SK-MEL-5 (cell line): Measurements from ENCODE around the gene ASCL5. TPM values are rescaled to one million over a fixed set of nuclear protein-coding genes. Genes with fewer than 3 reads are reported as not detected.

Experiments used
- DNase-seq: peaks from one replicate; pipeline ENCODE4 v3.0.0-alpha.2; 2016; ENCODE audit warnings: low read depth, low spot score
- in situ Hi-C: cut with HindIII; loops from 2 replicates; pipeline ENCODE4 v1.10.0; 2016; ENCODE audit warnings: low sequenced_read_pairs, high pct_unique_total_duplicates, low pct_unique_long_range_greater_than_20kb
- total RNA-seq: library from RNA; depleted of rRNA; stranded (reverse); fragments of >200 nt; shearing (Covaris generic); gene quantifications from 2 replicates; pipeline ENCODE4 v1.2.3, GENCODE V29; 2014

ASCL5 gene
- total RNA-seq, 1 experiment from 2014 or later: not detected

DNA sequence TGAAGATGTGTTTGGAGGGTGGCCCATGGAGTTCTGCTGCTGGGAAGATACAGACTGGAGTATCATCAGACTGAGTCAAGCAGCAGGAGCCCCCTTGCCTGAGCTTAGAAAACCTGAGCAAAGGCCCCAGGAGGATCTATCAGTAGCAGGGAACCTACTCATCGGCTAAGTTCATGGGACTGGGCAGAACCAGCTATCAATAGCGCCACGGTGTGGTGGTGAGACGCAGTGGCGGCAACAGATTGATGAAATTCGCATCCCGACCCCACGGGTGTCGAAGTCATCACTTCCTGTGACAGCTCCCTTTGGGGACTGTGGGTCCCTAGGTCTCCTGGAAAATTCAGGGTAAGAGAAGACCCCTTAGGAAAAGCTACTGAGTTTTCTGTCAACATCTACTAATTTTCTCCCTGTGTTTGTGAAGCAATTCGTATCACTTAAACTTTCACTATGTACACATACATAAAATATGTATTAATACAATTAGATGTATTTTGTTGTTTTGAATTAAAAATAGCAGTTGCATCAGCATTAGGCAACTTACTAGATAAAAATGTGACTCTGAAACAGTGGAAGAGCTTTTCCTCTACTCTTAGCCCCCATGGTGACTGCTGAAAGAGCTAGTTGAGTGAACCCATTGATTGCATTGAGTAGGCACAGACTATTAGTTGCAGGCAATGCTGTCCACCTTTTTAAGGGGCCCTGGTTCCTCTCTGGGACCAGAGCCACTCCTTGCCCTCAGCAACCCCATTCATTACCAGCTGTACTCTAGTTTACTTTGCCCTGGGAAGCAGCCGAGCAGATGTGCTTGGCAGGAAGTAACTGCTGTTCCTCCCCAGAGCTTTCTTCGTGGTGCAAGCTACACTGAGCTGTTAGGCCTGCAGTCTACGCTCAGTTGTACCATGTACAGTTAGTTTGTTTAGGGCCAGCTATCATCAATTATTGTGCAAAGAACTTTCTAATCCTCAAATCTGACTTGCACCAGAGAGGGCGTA, 7.5 kb downstream of the ASCL5 start:
- in situ Hi-C loops: no loop called here
- DNase-seq: peak; percentile 68

DNA sequence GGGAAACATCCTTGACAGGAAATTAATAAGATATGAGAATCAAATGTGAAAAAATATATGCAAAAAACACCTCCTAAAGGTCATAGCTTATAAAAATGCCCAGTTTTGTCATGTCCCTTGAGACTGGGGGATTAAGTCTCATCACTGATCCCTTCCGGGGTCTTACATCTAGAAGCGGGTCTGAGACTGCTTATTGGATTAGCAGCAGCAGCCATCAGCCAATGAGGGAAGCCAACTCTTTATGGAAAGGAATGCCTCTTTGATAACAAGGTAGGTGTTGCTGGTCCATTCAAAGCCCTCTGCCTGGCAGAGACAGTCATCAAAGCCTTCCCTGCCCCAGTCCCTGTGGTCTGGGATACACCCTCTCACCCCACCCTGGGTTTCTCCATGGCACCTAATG, 10.9 kb downstream of the ASCL5 start:
- in situ Hi-C loops: no loop called here
- no peak for DNase-seq

DNA sequence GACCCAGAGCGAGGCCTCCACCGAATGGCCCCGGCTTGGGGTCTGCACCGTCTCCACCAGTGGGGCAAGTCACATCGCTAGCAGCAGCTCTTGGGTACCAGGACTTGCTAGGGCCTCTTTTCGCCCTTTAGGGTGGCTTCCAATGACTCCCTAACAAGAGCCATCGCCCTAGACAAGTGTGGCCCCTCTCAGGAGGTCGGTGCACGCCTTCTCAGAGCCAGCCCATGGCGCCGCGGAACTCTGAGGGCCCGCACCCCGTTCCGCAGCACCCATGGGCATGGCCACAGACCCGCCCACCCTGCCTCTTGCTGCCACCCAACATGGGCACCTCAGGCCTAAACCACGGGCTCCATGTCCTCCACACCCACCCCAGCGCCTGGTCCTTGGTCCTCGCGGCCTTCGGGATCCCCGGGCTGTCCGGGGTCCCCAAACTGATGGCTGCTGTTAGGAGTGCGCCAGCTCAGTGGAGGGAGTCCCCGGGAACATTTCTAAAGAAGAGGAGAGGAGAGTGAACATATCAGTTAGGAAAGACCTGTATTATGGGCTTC, 11.5 kb downstream of the ASCL5 start:
- in situ Hi-C loops: no loop called here

DNA sequence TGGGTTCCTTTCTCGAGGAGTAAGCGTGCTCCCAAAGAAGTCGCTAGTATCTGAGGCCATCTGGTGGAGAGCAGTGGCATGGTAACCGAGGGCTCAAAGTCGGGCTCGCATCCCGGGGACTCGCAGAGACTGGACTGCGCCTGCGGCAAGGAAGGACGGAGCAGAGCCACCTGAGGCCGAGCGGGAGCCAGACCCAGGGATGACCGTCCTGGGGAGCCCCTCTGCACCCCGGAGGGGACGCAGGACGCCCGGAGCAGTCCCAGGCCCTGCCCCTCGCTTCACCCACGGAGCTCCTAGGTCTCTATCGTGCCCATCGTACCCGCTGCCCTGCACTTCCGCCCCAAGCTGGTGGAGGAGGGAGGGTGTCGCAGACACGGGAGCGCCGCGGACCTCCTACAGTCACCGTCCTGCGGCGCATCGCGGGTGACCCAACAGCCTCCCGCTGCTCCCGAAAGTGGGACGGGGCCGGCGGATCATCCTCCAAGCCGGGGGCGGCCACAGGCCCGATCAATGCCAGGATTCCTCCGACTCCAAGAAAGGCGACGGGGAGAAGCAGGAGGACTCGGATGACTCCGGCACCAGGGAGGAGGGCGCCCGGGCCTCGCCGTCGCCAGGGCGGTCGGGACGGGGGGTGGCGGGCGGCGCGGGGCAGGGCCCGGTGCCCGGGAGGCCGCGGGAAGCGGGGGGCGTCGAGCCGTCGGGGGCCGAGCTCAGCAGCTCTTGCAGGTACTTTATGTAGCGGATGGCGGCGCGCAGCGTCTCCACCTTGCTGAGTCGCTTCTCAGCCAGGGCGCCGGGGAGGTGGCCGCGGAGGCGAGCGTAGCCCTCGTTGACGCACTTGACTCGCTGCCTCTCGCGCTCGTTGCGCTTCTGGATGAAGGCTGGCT, 12.5 kb downstream of the ASCL5 start:
- in situ Hi-C loops: no loop called here
- peak; percentile 94 for DNase-seq

More for the DNA sequence above, 11.5 kb downstream of the ASCL5 start:
- no peak for DNase-seq

DNA sequence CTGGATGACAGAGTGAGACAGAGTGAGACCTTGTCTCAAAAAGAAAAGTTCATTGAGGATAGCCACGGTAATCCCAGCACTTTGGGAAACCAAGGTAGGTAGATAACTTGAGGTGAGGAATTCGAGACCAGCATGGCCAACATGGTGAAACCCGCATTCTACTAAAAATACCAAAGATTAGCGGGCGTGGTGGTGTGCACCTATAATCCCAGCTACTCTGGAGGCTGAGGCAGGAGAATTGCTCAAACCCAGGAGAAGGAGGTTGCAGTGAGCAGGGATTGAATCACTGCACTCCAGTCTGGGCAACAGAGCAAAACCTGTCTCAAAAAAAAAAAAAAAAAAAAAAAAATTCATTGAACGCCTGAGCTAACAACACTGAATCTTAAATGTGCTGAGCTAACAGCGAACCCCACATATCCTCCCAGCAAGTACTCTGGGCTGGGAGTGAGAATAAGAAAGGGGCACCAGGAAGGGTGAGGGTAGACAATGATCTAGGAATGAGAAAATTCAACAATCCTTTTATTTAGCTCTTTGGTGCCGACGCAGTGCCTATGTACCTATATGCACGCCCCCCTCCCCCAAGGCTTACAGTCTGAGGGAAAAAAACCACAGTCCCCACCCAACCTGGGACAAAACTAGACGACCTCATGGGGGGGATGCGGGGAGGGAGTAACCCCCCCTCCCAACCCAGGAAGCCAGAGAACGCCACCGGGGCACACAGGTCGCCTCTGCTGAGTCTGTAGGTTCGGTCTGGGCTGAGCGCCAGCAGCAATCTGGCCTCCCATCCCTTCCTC, 13.3 kb downstream of the ASCL5 start:
- in situ Hi-C loops: no loop called here
- DNase-seq: no peak

DNA sequence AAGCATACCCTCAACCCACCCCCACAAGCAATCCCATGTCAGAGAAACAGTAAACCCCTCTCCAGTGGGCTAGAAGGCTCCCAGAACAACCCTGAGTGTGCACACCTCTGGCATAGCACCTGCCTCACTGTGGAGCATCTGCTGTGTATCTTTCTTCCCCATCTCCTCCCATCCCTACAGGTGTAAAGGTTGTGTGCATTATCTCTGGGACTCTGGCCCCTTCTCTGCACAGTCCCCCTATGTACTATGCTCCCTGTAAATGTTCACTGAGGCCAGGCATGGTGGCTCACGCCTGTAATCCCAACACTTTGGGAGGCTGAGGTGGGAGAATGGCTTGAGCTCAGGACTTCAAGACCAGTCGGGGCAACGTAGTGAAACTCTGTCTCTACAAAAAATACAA, 14.1 kb downstream of the ASCL5 start:
- in situ Hi-C loops: no loop called here
- no peak for DNase-seq

DNA sequence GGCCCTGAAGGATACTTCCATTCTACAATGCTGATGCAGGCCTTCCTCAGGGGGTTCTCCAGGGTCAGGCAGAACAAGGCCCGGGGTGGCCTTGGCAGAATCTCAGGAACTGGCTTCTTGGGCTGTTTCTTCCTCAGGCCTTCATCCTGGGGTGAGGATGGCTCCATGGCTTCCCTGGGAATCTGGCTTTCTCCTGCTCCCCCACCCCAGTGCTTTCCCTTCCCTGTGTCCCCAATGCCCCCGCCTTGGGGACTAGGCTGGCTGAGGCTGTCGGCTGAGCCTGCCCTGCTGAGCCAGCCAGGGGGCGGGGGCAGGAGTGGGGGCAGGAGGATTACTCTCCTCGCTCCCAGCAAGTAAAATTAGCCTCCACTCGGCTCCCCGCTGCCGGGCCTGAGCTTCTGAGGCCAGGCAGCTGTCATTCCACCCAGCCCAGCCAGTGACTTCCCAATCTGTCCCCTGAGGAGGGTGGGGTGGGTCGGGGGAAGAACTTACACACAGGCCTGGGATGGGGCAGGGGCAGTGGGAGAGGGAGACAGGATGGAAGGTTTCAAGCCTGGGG, 14.7 kb downstream of the ASCL5 start, which contains the start of gene CACNA1S:
TSS of gene CACNA1S (minus strand) at position 254 of the 559 bp plus-strand sequence. CDS start at position 167, 87 bp downstream.
- no peak for DNase-seq
- in situ Hi-C loops: no loop called here

DNA sequence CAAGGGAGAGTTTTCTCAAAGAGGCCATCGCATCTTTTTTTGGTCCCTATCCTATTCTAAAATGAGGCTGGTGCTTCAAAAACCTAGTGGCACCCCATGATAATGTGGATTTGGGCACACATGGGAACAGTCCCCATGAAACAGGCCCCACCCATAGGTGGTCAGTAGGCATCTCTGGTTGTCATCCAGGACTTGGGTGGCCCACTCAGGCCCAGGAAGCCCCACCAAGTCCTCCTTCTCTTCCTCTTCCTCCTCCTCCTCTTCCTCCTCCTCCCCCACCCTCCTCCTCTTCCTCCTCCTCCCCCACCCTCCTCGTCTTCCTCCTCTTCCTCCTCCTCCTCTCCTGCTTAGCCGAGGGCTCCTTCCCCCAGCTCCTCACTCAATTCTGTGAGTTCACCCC, 15.3 kb downstream of the ASCL5 start:
- no peak for DNase-seq
- in situ Hi-C loops: no loop called here

DNA sequence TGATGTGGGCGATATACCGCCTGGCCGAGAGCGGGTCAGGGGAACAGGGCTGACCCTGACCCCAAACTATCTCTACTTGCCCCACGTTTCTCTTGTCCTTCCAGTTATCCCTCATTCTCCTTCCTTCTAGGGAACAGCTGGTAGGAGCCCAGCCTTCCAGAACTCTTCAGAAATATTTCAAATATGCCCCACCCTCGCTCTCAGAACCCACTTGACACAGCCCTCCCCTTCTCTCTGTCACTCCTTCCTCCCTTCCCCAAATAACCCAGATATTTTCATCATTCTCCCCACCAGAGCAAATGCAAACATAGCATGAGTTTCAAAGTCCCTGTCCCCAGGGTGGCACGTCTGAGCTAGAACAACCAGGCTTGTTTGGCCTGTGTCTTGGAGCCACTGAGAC, 15.8 kb downstream of the ASCL5 start:
- DNase-seq: no peak
- in situ Hi-C loops: no loop called here

DNA sequence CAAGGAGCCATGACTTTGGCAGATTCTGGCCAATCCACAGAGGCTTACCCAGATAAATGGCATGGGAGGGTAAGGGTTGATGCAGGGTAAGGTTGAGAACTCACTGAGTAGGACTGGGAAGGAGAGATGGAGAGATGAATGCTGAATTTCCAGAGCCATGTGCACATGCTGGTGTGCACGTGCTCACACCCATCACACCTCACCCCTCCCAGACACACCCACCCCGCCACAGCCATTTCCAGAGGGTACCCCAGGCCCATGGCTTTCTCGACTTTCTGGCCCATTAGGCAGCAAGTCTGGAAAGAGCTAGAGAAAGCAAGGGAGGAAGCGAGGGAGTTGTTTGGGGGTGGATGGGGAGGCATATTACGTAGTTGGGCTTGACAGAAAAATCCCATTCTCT, 16.4 kb downstream of the ASCL5 start:
- DNase-seq: no peak
- in situ Hi-C loops: no loop called here

DNA sequence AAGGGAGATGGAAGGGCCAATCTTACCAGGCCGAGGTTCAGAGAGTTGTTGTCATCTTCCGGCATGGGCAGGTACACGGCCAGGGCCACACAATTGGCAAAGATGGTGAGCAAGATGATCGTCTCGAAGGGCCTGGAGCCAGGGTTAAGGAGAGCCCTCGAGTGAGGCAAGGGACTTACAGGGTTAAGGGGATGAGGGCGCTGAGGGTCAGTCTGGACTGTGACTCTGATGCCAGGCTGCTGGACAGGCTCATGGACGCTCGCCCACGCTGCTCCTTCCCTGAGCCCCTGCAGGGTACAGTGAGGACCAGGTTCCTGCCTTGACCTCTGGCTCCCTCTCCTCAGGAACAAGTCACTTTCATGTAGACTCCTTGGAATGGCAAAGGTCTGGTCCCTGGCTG, 16.8 kb downstream of the ASCL5 start:
- no peak for DNase-seq
- in situ Hi-C loops: no loop called here

DNA sequence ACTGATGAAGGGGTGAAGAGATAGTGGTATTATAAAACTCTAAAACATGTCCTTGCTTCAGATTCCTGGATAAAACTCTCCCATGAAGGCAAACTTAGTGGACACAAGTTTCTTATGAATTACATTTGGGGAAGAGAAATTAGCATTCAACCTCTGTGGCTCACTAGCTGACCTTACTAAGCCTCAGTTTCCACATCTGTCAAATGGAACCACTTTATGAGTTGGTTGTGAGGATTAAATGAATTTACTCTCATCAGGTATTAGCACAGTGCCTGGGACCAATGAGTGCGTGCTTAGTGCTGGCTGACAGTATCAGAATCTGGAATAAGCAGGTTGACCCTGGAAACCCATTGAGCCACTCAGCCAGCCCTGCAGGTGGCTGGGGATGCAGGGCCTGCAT, 17.3 kb downstream of the ASCL5 start:
- no peak for DNase-seq
- in situ Hi-C loops: no loop called here

DNA sequence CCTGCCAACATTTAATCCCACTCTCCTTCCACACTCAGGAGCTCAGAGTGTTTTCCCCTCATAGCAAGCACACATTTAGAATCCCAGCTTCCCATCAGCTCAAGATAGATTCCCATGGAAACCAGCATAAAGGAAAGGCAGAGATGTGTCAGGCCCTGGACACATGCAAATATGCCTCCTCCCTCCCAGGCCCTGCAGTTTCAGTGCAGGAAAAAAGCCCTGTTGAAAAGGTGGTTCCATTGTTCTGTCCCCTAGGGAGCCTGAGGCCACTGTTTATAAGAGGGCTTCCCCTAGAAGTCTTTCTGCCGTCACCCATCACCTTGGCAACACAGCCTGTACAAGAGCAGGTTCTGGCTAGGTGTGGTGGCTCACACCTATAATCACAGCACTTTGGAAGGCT, 18.4 kb downstream of the ASCL5 start:
- no peak for DNase-seq
- in situ Hi-C loops: no loop called here

DNA sequence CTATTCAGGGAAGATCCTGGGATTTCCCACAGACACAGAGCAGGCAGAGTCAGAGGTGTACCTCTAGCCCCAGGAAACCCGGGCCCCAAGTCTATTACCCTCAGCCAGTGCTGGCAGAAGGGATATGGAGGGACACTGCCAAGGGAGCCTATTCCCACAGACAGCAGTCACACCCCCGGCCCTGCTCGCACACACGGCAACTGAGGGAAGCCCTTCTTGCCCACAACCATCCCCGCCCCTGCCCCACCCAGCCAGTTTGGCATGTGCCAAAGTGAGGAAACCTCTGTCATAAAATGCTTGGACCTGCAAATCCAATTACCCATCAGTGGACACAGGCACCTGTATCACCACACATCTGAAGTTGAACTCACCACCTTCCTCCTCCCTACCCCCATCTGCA, 21.3 kb downstream of the ASCL5 start:
- in situ Hi-C loops: no loop called here
- no peak for DNase-seq

DNA sequence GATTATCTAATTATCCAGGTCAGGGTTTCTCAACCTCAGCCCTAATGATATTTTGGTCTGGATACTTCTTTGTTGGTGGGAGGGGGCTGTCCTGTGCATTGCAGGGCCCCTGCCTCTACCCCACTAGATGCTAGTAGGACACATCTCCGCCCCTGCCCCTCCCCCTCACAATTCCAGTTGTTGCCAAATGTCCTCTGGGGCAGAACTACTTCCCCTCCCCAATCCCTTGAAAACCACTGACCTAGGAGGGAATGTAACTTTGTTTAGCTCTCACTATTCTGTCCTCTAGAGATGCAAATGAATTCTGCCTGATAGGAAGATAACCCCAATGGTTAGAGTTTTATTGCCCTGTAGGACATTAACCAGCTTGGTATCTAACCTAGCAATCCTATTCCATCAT, 22.8 kb downstream of the ASCL5 start:
- DNase-seq: no peak
- in situ Hi-C loops: no loop called here

DNA sequence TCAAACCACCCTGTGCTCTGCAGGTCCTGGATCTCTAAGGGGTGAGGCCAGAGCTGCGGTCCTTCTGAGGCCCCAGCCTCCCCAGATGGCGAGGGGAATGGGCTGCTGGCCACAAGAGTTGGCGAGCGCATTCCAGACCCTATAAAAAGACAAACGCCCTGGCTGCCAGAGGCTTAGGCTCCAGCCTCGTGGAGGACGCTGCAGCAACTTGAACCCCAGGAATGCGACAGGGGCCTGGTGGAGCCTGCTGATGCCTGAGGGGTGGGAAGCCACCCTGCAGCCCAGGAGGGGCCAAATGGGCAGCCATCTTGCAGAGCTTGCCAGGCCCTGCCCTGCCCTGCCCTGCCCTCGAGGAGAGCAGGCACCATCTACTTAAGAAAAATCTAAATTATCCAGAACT, 23.3 kb downstream of the ASCL5 start:
- DNase-seq: no peak
- in situ Hi-C loops: no loop called here
